GM21515 (cell line): ENCODE data around the gene SPATA13.
"Not testable (repeated sequence)": the region's sequence is repeated elsewhere in the genome, so short reads cannot be mapped to it uniquely, and the experiment has no call there.

Source experiments
- ATAC-seq: cut with Tn5 transposase; IDR thresholded peaks from one replicate; pipeline ENCODE4 v1.9.1; 2021; ENCODE audit not compliant: unreplicated experiment

SPATA13 gene

GRCh38 chr13:24349778-24350664 is 189.5 kb downstream of the SPATA13 start:
- not testable (repeated sequence) for ATAC-seq

GRCh38 chr13:24351423-24351822 is 190.9 kb downstream of the SPATA13 start:
- no peak for ATAC-seq

DNA sequence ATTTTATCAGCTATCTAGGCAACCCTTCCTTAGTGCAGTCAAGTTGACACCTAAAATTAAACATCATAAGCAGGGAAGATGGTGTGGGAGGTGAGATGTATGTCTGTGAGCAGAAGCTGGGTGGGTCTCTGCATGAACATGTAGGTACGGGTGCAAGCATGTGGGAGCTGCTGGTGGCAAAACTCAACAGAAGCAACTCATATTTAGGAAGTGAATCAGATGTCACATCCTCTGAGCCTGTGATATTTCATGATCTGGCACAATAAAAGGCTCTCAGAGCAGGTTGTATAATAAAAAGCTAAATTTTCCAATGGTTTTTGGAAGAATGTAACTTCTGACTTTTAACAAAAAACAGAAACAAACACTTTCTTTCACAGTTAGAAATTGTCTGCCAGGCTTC is 193.2 kb downstream of the SPATA13 start:
- ATAC-seq, result no peak

DNA sequence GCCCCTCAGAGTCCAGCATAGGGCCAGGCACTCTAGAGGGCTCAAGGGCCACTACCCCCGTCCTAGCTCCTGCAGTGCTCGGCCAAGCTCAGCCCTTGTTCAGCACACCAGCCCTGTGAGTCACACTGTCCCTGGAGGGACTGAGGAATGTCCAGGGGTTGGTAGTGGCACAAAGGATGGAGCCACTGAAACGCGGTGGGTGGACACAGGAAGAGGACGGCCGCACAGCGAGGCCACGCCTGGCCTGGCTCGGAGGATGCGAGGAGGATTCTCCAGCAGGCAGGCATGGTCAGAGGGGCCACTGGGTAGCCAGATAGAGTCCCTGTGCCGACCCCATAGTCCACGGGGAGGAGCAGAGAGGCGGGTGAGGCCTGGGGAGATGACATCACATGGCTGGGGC is 194.6 kb downstream of the SPATA13 start:
- no peak for ATAC-seq

DNA sequence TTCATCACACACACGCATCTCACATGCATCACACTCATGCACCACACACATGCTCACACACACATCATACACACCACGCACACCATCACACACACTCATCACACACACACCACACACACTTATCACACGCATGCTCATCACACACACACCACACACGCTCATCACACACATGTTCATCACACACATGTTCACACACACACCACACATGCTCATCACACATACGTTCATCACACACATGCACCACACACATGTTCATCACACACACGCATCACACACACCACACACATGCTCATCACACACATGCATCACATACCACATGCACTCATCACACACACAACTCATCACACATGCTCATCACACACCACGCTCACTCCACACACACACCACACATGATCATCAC is 195.8 kb downstream of the SPATA13 start:
- no peak for ATAC-seq
